Neural progenitor cell (in vitro differentiated cells): ENCODE data around the gene SESTD1. TPM values are rescaled to one million over a fixed set of nuclear protein-coding genes. Genes with fewer than 3 reads are reported as not detected.

ENCODE experiments used
- DNase-seq: peaks from one replicate; pipeline ENCODE4 v3.0.0-alpha.2; 2016; ENCODE audit warnings: low spot score
- H2AFZ ChIP-seq: fragments of 200-600 bp; sonication (generic); replicated peaks from 2 replicates; pipeline ENCODE4 v1.6.1; 2016; ENCODE audit warnings: antibody characterized with exemption
- H3F3A ChIP-seq: fragments of 200-600 bp; sonication (generic); 2 replicates; pipeline ENCODE4 v1.6.1; 2016; ENCODE audit warnings: antibody characterized with exemption, low read depth
- H3K27ac ChIP-seq: fragments of 200-600 bp; sonication (generic); 2 replicates; pipeline ENCODE4 v1.5.1; 2016; ENCODE audit warnings: mild to moderate bottlenecking
- H3K27me3 ChIP-seq: fragments of 200-600 bp; sonication (generic); 2 replicates; pipeline ENCODE4 v1.6.1; 2016; ENCODE audit warnings: mild to moderate bottlenecking, moderate library complexity
- H3K36me3 ChIP-seq: fragments of 200-600 bp; sonication (generic); 2 replicates; pipeline ENCODE4 v1.5.1; 2016
- H3K4me1 ChIP-seq: fragments of 200-600 bp; sonication (generic); 2 replicates; pipeline ENCODE4 v1.6.1; 2016; ENCODE audit warnings: mixed run types
- H3K4me2 ChIP-seq: fragments of 200-600 bp; sonication (generic); 2 replicates; pipeline ENCODE4 v1.6.1; 2016
- H3K4me3 ChIP-seq: fragments of 200-600 bp; sonication (generic); 2 replicates; pipeline ENCODE4 v1.5.1; 2016
- H3K79me2 ChIP-seq: fragments of 200-600 bp; sonication (generic); 2 replicates; pipeline ENCODE4 v1.6.1; 2016; ENCODE audit warnings: low read depth
- H3K9ac ChIP-seq: fragments of 200-600 bp; sonication (generic); 2 replicates; pipeline ENCODE4 v1.6.1; 2016
- H3K9me3 ChIP-seq: fragments of 200-600 bp; sonication (generic); 2 replicates; pipeline ENCODE4 v1.5.1; 2016; ENCODE audit warnings: low read depth
- H4K20me1 ChIP-seq: fragments of 200-600 bp; sonication (generic); 2 replicates; pipeline ENCODE4 v1.6.1; 2016; ENCODE audit warnings: low read depth
- H3K27ac Mint-ChIP-seq: 3 replicates; pipeline ENCODE4 v1.8.0; 2021; ENCODE audit warnings: mixed read lengths
- H3K27me3 Mint-ChIP-seq: 2 replicates; pipeline ENCODE4 v1.8.0; 2022; ENCODE audit warnings: low read depth, mild to moderate bottlenecking, inconsistent platforms, moderate library complexity, mixed read lengths; ENCODE audit not compliant: insufficient read depth
- H3K36me3 Mint-ChIP-seq: 3 replicates; pipeline ENCODE4 v1.8.0; 2021; ENCODE audit warnings: mixed read lengths
- H3K4me1 Mint-ChIP-seq: 3 replicates; pipeline ENCODE4 v1.8.0; 2021; ENCODE audit warnings: mixed read lengths
- H3K4me3 Mint-ChIP-seq: 3 replicates; pipeline ENCODE4 v1.8.0; 2021; ENCODE audit warnings: mild to moderate bottlenecking, moderate library complexity, mixed read lengths
- H3K9me3 Mint-ChIP-seq: 3 replicates; pipeline ENCODE4 v1.8.0; 2020; ENCODE audit warnings: mixed read lengths
- EZH2 ChIP-seq: fragments of 200-600 bp; sonication (generic); IDR thresholded peaks from 2 replicates; pipeline ENCODE4 v1.6.1; 2017; ENCODE audit warnings: antibody characterized with exemption, mild to moderate bottlenecking, moderate library complexity
- EZH2phosphoT487 ChIP-seq: fragments of 200-600 bp; sonication (generic); IDR thresholded peaks from 2 replicates; pipeline ENCODE4 v1.6.1; 2017; ENCODE audit warnings: antibody characterized with exemption
- total RNA-seq: library from RNA; depleted of rRNA; stranded (reverse); fragments of >200 nt; gene quantifications from 2 replicates; pipeline ENCODE4 v1.2.3, GENCODE V29; 2015; ENCODE audit warnings: low replicate concordance
- TF ChIP-seq, protein P1 (sequence below): fragments of 200-600 bp; sonication (generic); IDR thresholded peaks from 2 replicates; pipeline ENCODE4 v1.5.1; 2017; ENCODE audit warnings: antibody characterized with exemption, mild to moderate bottlenecking

The SESTD1 gene
- total RNA-seq, 1 donor from 2014 or later, result 43.1 TPM

- no peak overlapping the region for H3K9ac ChIP-seq
- Mint-ChIP-seq H3K4me1 (no peaks in the 10 kb centered on the region), H3K9me3 (peaks cover 7% of the 10 kb centered on the region), H3K36me3 (no peaks in the 10 kb centered on the region), H3K27me3 (peaks cover 5% of the 10 kb centered on the region), H3K4me3 (no peak overlapping the region), H3K27ac (no peak overlapping the region)
- no peak overlapping the region for H3K4me3 ChIP-seq
- no peak overlapping the region for H2AFZ ChIP-seq
- H3K4me2 ChIP-seq, result no peak overlapping the region
- H3K27ac ChIP-seq, result no peak overlapping the region
- no peaks in the 10 kb centered on the region for H3K27me3 ChIP-seq
- H3F3A ChIP-seq, result no peaks in the 10 kb centered on the region
- TF ChIP-seq EZH2, result no peak
- TF ChIP-seq, protein P1, sequence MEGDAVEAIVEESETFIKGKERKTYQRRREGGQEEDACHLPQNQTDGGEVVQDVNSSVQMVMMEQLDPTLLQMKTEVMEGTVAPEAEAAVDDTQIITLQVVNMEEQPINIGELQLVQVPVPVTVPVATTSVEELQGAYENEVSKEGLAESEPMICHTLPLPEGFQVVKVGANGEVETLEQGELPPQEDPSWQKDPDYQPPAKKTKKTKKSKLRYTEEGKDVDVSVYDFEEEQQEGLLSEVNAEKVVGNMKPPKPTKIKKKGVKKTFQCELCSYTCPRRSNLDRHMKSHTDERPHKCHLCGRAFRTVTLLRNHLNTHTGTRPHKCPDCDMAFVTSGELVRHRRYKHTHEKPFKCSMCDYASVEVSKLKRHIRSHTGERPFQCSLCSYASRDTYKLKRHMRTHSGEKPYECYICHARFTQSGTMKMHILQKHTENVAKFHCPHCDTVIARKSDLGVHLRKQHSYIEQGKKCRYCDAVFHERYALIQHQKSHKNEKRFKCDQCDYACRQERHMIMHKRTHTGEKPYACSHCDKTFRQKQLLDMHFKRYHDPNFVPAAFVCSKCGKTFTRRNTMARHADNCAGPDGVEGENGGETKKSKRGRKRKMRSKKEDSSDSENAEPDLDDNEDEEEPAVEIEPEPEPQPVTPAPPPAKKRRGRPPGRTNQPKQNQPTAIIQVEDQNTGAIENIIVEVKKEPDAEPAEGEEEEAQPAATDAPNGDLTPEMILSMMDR, result no peak
- TF ChIP-seq EZH2phosphoT487, result no peak
- H4K20me1 ChIP-seq, result no peaks in the 10 kb centered on the region
- H3K9me3 ChIP-seq, result peaks cover 6% of the 10 kb centered on the region
- H3K36me3 ChIP-seq, result no peaks in the 10 kb centered on the region
- DNase-seq, result no peak
- H3K79me2 ChIP-seq, result no peaks in the 10 kb centered on the region
- peaks cover 7% of the 10 kb centered on the region for H3K4me1 ChIP-seq
Measured at GRCh38 chr2:179302764-179303571, 38.3 kb upstream of the SESTD1 start.

DNA sequence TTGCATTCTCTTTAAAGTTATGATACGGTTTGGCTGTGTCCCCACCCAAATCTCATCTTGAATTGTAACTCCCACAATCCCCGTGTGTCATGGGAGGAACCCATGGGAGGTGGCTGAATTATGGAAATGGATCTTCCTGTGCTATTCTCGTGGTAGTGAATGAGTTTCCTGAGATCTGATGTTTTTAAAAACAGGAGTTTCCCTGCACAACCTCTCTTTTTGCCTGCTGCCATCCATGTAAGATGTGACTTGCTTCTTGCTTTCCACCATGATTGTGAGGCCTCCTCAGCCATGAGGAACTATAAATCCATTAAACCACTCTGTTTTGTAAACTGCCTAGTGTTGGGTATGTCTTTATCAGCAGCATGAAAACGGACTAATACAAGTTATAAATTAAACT, 37.5 kb upstream of the SESTD1 start:
- no peak for TF ChIP-seq EZH2phosphoT487
- no peak for TF ChIP-seq EZH2
- TF ChIP-seq, protein P1, result no peak
- H3K36me3 ChIP-seq, result no peaks in the 10 kb centered on the region
- H3K27ac ChIP-seq, result no peak overlapping the region
- Mint-ChIP-seq H3K27ac (no peak overlapping the region), H3K4me1 (no peaks in the 10 kb centered on the region), H3K4me3 (no peak overlapping the region), H3K36me3 (no peaks in the 10 kb centered on the region), H3K27me3 (peaks cover 5% of the 10 kb centered on the region), H3K9me3 (peaks cover 7% of the 10 kb centered on the region)
- H3K4me1 ChIP-seq, result peaks cover 7% of the 10 kb centered on the region
- H2AFZ ChIP-seq, result no peak overlapping the region
- no peak overlapping the region for H3K4me3 ChIP-seq
- no peak for DNase-seq
- no peaks in the 10 kb centered on the region for H3K79me2 ChIP-seq
- H3K9ac ChIP-seq, result no peak overlapping the region
- H3K4me2 ChIP-seq, result no peak overlapping the region
- no peaks in the 10 kb centered on the region for H3K27me3 ChIP-seq
- H3F3A ChIP-seq, result no peaks in the 10 kb centered on the region
- H4K20me1 ChIP-seq, result no peaks in the 10 kb centered on the region
- H3K9me3 ChIP-seq, result peaks cover 6% of the 10 kb centered on the region

DNA sequence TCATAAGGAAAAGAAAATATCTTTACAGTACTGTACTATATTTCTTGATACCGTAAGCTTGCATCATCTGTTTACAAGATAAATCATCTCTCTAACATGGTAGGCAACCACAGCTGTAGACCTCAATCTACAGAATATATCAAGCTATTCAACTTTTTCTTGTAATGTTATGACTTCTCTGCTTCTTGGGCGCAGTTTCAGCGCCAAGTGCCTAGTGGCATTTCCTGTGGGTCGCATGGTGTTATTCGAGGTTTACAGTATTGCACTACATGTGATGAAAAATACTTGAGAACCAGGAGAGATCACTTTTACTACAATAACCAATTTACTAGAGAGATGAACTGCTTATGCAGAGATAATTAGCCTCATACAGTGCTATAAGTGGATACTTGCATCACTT, 34.0 kb upstream of the SESTD1 start:
- Mint-ChIP-seq H3K4me1 (no peaks in the 10 kb centered on the region), H3K4me3 (no peak overlapping the region), H3K27ac (no peak overlapping the region), H3K36me3 (no peaks in the 10 kb centered on the region), H3K9me3 (peaks cover 7% of the 10 kb centered on the region), H3K27me3 (peaks cover 5% of the 10 kb centered on the region)
- peaks cover 7% of the 10 kb centered on the region for H3K4me1 ChIP-seq
- DNase-seq, result no peak
- peaks cover 6% of the 10 kb centered on the region for H3K9me3 ChIP-seq
- H3K27me3 ChIP-seq, result no peaks in the 10 kb centered on the region
- no peak overlapping the region for H3K27ac ChIP-seq
- no peak overlapping the region for H2AFZ ChIP-seq
- no peaks in the 10 kb centered on the region for H3F3A ChIP-seq
- H3K79me2 ChIP-seq, result no peaks in the 10 kb centered on the region
- H3K36me3 ChIP-seq, result no peaks in the 10 kb centered on the region
- no peak overlapping the region for H3K4me2 ChIP-seq
- no peaks in the 10 kb centered on the region for H4K20me1 ChIP-seq
- H3K4me3 ChIP-seq, result no peak overlapping the region
- no peak overlapping the region for H3K9ac ChIP-seq
- TF ChIP-seq EZH2, result no peak
- no peak for TF ChIP-seq EZH2phosphoT487
- TF ChIP-seq, protein P1, result no peak
